ENCODE measurements around the gene ACTG1.
A peak's percentile ranks its signal among the peaks of the same experiment; 100 is the strongest.

The ACTG1 gene

GRCh38 chr17:81529437-81529803 is 16.8 kb upstream of the ACTG1 start:
- TF ChIP-seq, protein P1, sequence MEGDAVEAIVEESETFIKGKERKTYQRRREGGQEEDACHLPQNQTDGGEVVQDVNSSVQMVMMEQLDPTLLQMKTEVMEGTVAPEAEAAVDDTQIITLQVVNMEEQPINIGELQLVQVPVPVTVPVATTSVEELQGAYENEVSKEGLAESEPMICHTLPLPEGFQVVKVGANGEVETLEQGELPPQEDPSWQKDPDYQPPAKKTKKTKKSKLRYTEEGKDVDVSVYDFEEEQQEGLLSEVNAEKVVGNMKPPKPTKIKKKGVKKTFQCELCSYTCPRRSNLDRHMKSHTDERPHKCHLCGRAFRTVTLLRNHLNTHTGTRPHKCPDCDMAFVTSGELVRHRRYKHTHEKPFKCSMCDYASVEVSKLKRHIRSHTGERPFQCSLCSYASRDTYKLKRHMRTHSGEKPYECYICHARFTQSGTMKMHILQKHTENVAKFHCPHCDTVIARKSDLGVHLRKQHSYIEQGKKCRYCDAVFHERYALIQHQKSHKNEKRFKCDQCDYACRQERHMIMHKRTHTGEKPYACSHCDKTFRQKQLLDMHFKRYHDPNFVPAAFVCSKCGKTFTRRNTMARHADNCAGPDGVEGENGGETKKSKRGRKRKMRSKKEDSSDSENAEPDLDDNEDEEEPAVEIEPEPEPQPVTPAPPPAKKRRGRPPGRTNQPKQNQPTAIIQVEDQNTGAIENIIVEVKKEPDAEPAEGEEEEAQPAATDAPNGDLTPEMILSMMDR (IDR thresholded peaks at IDR 0.05; ENCODE audit: low read depth, low read length, missing control alignments) = no peak
- Histone ChIP-seq H3K27ac (no peak overlapping the region), H3K36me3 (replicated peaks) (no peaks in the 10 kb centered on the region), H3K27me3 (replicated peaks) (peaks cover 4% of the 10 kb centered on the region), H3K4me3 (ENCODE audit: low read depth, low read length) (no peak overlapping the region)
- in situ Hi-C loops (cut with HindIII; ENCODE audit: low pct_ligation_motif_present, low sequenced_read_pairs) = no loop called here
- DNase-seq = no peak

DNA sequence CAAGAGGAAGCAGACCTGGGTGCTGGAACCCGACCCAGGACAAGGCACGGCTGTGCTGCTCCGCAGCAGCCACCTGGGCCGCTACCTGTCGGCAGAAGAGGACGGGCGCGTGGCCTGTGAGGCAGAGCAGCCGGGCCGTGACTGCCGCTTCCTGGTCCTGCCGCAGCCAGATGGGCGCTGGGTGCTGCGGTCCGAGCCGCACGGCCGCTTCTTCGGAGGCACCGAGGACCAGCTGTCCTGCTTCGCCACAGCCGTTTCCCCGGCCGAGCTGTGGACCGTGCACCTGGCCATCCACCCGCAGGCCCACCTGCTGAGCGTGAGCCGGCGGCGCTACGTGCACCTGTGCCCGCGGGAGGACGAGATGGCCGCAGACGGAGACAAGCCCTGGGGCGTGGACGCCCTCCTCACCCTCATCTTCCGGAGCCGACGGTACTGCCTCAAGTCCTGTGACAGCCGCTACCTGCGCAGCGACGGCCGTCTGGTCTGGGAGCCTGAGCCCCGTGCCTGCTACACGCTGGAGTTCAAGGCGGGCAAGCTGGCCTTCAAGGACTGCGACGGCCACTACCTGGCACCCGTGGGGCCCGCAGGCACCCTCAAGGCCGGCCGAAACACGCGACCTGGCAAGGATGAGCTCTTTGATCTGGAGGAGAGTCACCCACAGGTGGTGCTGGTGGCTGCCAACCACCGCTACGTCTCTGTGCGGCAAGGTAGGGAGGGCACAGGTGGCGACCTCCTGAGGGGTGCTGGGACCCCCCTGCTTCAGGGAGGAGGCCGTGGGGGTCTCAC is 16.2 kb upstream of the ACTG1 start:
- Histone ChIP-seq H3K27ac (no peak overlapping the region), H3K36me3 (replicated peaks) (no peaks in the 10 kb centered on the region), H3K27me3 (replicated peaks) (peaks cover 4% of the 10 kb centered on the region), H3K4me3 (ENCODE audit: low read depth, low read length) (no peak overlapping the region)
- no peak for DNase-seq
- TF ChIP-seq, protein P1 (IDR thresholded peaks at IDR 0.05; ENCODE audit: low read depth, low read length, missing control alignments) = no peak
- in situ Hi-C loops (cut with HindIII; ENCODE audit: low pct_ligation_motif_present, low sequenced_read_pairs) = no loop called here

- in situ Hi-C loops (cut with HindIII; ENCODE audit: low pct_ligation_motif_present, low sequenced_read_pairs) = no loop called here
- TF ChIP-seq, protein P1 (IDR thresholded peaks at IDR 0.05; ENCODE audit: low read depth, low read length, missing control alignments) = no peak
- Histone ChIP-seq H3K4me3 (ENCODE audit: low read depth, low read length) (no peak overlapping the region), H3K36me3 (replicated peaks) (no peaks in the 10 kb centered on the region), H3K27me3 (replicated peaks) (peaks cover 4% of the 10 kb centered on the region), H3K27ac (no peak overlapping the region)
- no peak for DNase-seq
These were observed 15.7 kb upstream of the ACTG1 start for GRCh38 chr17:81528384-81528650.

DNA sequence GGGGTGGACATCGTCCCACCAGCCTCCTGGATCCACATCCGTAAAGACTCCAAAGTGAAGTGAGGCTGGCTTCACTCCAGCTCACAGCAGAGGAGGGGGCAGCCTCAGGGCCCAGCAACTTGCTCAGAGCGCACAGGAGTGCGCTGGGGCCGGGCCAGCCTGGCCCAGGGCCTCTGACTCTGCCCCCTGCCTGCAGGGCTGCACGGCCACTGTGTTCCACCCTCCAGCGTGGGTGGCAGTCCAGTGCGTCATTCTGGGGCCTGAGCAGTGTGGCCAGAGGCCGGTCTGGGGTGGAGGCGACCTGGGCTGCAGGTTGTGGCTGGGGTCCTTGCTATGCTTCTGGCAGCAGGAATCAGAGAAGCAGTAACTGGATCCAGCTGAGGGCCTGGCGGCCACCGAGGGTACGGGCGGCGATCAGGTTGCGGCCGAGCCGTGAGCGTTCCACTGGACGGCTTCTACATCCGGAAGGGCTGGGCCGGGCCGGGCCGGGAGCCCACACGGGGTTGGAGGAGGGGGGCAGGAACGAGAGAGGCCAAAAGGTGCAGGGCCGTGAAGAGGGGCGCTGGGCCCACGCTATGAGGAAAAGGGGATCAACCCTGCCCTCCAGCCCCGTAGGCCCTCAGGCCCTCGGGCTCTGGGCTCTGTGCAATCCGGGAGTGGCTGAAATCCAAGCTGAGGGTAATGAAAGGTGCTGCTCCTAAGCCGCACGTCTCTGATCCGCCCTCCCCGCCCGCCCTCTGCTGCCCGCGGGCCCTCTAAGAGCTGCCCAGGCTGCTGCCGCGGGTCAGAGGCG is 15.2 kb upstream of the ACTG1 start, which contains the start of gene FSCN2:
Gene FSCN2, plus strand, starts transcription at position 787 of the 793 bp plus-strand sequence. CDS start 155 bp downstream, outside the sequence.
- no peak within 1 kb of the TSS for H3K4me3 ChIP-seq (ENCODE audit: low read depth, low read length)
- TF ChIP-seq, protein P1 (IDR thresholded peaks at IDR 0.05; ENCODE audit: low read depth, low read length, missing control alignments) = peak; percentile 53
- peaks cover 4% of the 10 kb centered on the region for H3K27me3 ChIP-seq (replicated peaks)
- H3K27ac ChIP-seq = no peak within 1 kb of the TSS
- H3K36me3 ChIP-seq (replicated peaks) = no peaks in the 10 kb centered on the region
- no peak for DNase-seq
- in situ Hi-C loops (cut with HindIII; ENCODE audit: low pct_ligation_motif_present, low sequenced_read_pairs) = no loop called here

DNA sequence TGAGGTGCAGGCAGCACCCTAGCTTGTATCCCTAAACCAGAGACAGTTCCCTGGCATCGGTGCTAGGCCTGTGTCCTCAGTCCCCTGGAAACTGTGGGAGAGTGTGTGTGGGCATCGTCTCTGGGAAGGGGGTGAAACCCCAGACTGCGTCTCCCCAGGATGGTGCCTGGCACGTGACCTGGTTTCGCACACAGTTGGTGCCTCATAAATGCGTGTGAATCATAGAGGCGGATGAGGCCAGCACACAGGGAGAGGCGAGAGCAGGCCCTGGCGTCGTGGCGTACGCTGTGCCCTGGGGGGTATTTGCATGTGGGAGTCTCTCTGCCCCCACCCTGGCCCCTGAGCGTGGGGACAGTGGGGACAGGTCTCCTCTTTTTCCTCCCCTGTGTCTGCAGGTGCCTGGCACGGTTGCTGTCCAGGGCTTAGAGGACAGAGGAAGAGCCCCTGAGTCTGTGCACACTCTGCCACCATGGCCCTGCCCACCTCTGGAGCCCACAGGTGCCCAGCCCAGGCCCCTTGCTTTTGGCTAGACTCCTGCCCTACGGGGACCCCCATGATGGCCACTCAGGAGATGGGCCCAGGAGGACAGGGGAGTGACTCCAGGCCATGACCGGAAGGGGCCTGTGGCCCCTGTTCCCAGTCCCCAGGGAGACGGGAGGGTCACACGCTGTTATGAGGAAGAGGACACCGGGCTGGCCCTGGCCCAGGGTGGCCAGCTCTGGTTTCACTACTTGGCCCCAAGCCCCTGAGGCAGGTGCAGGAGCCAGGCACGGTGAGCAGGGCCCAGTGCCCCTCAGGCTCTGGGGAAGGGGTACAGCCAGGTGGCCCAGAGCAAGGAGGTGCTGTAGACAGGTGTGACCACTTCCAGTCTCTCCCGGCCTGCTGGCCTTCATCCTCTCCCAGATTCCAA is 14.3 kb upstream of the ACTG1 start:
- TF ChIP-seq, protein P1 (IDR thresholded peaks at IDR 0.05; ENCODE audit: low read depth, low read length, missing control alignments) = no peak
- Histone ChIP-seq H3K4me3 (ENCODE audit: low read depth, low read length) (no peak overlapping the region), H3K27ac (no peak overlapping the region), H3K36me3 (replicated peaks) (no peaks in the 10 kb centered on the region), H3K27me3 (replicated peaks) (peaks cover 4% of the 10 kb centered on the region)
- in situ Hi-C loops (cut with HindIII; ENCODE audit: low pct_ligation_motif_present, low sequenced_read_pairs) = no loop called here
- no peak for DNase-seq
